Measurements from ENCODE around the gene YAP1.
"Not testable (repeated sequence)": the region's sequence is repeated elsewhere in the genome, so short reads cannot be mapped to it uniquely, and the experiment has no call there.

YAP1 gene

DNA sequence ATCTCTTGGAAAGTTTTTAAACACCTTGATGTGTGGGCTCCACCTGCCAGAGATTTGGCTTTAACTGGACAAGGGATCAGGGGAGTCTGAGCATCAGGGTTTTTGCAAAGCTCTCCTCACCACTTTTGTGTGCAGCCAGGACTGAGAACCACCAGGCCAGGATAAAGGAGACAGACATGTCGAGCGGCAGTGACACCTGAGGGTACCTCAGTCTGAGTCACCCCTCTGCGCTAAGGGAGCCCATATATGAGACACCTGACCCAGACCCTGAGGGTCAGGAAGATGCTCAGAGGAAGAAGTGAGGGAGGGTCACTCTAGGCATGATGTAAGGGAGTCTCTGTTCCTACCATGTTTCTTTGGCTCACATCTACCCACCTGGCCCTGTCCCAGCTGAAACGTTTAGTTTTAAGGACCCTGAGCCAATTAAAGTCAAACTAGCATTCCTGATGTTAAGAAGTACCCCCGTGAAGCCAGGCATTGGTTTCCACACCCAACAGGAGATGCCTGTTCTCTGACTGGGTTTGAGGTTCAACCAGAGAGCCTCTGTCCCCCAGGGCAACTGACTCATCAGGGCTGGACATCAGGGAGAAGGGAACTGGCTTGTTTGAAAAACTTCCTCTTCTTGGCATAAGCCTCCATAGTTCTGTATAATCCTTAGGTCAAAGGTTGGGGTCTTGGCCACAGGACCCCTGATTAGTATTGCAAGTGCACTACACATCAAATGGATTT lies 134.6 kb downstream of the YAP1 start:
- DNase-seq, result no peak

DNA sequence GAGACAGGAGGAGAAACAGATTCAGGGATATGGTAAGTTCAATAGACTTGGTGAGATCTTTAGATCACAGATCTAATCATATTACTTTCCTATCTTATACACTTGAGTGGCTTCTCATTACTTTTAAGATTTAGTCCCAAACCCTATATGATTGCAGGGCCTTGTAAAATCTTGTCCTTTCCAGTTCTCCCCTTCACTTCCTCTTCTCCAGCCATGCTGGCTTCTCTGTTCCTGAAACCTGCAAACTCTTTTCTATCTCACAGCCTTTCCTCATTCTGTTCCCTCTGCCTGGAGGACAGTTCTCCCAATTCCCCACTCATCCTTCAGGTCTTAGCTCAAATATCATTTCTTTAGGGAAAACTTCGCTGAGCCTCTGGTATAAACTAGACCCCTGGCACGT lies 141.2 kb downstream of the YAP1 start:
- no peak for DNase-seq

DNA sequence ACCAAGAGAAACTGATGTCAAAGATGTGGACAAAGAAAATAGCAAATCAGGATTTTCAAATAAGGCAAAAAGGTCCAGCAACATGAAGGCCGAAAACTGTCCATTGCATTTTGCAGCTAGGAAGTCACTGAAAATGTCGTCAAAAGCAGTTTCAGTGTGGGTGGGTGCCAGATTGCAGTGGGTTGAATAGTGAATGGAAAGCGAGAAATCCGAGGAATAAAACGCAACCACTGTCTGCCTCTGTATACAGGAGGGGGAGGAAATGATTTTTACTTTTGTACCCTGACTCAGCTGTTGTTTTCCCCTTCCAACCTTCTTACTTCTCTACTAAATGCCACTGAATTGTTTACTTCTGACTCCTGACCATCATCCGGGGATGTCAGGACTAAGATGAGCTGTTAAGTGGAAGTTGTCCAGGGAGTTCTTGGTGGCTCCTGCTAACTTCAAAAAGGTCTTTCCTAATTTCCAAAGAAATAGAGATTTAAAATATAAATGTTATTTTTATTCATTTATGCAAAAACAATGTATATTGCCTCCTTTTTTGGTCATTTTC lies 142.2 kb downstream of the YAP1 start:
- no peak for DNase-seq

DNA sequence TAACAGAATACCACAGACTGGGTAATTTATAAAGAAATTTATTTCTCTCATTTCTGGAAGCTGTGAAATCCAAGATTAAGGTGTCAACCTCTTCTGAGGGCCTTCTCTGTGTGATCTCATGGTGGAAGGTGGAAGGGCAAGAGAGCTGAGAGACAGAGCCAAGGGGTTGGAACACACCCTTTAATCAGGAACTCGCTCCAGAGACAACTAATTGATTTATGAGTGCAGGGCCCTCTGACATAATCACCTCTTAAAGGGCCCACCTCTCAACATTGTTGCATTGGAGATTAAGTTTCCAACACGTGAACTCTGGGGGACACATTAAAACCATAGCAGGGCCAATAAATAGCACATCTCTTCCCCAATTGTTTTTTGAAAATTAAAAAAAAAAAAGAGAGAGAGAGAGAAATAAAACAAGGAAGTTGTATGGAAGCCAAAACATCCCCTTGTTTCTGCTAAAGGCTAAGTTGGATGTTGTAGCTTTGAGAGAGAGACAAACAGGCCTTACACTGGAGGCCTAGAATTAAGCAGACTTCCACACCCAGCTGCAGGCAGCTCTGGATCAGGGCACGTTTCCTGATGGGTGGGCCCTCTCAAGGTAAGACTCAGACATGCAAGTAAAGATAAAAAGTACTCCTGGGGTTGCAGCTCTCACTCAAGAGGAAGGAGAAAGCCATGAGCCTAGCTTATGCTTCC lies 142.9 kb downstream of the YAP1 start:
- no peak for DNase-seq

DNA sequence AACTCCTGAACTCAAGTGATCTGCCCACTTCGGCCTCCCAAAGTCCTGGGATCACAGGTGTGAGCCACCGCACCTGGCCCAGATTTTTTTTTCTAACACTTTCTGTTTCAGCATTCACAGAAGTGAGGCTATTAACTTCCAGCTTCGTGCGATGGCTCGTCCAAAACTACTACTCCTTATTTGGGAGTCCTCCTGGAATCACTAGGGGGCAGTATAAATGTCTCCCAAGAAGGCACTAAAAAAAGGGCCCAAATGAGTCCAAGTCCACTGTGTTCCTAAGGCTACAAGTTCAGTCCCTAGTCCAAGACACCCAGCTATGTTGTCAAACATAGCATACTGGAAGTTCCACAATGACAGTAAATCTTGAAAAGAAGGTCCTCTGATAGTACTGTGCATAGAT lies 143.8 kb downstream of the YAP1 start:
- no peak for DNase-seq

DNA sequence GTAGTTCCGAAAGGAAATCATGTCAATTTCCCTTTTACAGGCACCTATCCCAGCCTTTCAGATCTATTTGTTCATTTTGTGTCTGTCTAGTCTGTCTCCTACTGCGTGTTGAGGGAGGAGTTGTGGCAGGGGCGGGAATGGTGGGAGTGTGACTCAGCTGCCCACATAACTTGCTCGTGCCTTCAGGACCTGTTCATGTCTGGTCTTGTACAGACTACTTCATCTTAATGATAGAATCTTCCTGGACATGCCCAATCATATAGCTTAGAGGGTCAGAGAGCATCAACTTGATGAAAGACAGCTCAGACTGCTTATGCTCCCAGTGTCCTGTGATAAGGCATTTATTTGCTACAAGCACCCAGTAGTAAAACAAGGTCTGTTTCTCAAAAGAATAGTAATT lies 146.0 kb downstream of the YAP1 start:
- DNase-seq, result no peak

DNA sequence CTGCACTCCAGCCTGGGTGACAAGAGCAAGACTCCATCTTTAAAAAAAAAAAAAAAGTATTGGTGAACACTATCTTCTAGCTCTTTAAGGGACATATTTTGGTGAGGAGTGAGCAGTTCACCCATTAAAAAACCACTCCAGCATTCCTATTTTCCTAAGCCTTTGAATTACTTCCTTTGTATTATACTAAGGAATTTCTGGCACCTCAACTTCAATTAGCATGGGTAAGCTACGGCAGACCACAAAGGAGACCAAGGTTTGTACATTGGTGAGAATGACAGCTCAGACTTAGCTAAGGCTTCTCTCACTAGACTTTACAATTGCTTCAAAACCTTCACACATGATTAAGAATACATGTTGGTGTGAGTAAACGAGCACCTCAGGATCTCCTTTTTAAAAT lies 150.0 kb downstream of the YAP1 start:
- DNase-seq, result no peak

DNA sequence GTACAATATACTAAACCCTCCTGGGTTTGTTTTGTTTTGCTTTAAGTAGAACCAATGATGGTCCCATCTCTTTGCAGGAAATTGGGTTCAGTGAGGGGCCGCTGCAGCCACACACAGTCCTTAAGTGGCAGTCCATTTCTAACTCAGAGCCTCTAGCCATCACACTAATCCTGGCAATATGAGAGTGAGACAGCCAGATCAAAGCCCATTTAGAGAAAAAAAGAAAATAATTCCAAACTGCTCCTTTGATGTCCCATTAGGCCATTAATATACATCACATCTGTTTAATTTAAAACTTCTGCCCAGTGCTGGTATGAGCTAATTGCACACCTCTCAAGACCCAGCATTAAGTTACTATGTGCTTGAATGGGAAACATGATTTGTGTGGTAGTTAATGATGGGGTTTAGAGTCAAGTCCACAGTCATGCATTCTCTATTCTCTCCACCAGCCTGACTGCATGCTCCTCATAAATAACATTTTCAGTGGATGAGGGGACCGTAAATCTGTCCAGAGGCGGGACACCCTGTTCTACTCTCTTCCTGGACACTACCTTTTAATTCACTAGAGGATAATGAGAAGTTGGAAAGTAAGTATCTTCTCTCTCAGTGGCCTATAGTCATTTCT lies 153.2 kb downstream of the YAP1 start:
- no peak for DNase-seq

DNA sequence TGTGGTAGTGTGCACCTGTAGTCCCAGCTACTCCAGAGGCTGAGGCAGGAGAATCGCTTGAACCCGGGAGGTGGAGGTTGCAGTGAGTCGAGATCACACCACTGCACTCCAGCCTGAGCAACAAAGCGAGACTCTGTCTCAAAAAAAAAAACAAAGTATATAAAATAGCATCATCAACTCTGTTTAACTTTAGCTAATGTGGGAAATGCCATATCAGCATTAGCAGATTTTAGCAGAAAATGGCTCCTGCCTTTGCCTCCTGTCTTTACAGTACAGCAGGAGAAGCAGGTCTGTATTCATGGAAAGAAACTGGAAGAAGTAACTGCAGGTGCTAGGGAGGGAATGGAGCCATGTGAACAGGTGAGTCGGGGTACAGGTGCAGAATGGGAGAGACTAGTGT lies 154.5 kb downstream of the YAP1 start:
- not testable (repeated sequence) for DNase-seq

DNA sequence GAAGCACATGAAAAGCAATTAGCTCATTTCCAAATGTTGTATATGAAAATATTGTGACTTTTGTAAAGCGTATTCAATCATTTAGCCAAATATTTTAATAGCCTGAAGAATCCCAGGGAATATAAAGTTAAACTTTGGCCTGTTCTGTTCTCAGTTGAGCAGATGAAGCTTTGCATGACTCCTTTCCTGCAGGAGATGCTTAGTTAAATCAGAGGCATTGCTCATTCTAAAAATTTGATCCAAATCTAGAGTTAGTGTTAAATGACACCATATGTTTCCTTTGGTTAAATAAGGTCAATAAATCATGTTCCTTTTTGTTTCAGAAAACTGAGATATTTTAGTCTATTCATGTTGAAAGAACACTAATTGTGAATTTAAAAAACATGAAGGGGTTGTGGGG lies 155.9 kb downstream of the YAP1 start:
- no peak for DNase-seq

DNA sequence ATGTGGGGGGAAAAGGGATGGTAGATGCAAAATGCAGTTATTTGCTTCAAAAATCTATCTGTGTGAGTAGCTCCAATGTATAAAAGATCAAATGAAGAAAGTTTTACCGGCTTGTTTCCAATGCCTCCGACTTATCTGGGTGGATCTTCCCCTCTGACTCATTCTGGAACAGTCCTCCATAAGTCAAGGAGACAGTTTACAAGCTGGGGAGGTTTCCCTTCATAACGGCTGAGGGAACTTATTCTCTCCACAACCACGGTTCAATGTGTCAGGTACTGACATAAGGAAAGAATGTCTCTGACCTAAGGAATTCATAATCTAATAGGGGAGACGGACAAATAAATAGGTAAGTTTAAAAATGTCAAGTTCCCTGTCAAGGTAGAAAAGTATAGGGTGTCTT lies 157.4 kb downstream of the YAP1 start:
- no peak for DNase-seq

DNA sequence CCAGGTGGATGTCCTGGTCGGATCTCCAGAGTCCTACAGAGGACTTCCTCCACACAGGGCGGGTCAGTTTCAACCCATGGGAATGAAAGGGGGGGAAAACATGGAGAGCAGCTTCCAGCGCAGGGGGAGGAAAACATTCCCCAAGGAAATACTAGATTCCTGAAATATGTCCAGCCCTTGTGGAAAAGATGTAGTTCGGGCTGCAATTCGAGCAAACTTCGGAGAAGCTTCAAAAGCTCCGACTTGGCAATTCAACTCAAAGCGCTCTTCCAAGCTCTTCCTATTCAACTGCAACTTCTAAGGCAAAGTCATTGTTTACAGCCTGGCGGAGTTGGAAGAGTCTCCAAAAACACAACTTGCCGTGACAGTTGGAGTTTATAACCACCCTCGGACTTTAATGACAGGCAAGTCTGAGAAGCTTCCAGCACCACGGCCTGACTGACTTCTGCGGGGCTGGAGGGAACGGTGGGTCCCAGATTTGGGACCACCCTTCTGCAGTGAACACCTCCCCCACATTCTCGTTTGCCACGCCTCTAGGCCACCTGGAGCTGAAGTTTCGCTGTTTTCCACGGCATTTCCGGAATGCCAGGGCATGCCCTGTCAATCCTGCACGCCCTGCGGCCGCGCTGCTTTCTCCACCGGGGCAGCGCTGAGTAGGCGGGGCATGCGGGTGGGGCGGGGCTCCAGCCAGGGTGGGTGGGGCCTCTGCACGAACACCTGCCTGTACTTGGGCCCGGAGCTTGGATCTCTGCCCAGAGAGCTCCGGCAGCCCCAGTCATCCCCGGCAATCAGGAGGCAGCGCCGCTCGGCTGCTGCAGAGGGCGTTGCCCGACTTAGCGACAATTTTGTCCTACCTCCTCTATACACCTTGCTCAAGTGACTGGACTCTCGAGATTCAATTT lies 158.1 kb downstream of the YAP1 start:
- DNase-seq, result no peak

DNA sequence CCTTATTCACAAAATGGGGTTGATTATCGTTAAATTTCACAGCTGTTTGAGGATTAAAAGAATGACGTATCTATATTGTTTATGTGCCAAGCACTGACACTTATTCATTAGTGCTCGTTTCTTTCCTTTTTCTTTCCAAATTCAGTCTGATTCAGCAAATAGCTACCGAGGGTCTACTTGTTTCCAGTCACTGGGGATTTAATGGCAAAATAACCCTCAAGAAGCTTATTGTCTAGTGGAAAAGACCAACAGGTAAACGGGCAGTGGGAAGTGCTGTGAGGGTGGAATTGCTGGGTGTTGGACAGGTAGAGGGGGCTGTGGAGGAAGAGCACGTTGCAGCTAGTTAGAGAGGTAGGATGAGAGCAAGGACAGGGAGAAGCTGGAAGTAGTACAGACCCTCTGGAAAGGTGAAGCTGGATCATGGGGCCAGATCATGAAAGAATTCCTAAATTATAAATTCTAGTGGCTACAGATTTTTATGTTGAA lies 158.8 kb downstream of the YAP1 start:
- no peak for DNase-seq

DNA sequence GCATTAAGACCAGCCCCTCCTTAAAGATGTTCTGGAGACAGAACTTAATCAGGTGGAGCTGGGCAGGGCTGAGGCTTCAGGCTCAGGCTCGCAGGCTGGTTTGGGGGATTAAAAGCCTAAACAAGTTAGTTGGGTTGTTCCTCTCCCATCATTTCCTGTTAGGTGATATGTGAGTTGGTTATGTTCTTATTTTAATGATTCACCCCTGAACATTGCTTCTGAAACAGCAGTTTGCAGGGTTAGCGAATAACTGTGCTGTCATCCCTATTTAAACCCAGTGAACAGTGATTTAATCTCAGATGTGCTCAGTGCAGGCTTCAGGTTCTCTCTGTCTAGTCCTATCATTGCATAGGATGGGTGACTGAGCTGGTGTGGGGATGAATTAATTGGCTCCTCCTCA lies 159.7 kb downstream of the YAP1 start:
- DNase-seq, result no peak

DNA sequence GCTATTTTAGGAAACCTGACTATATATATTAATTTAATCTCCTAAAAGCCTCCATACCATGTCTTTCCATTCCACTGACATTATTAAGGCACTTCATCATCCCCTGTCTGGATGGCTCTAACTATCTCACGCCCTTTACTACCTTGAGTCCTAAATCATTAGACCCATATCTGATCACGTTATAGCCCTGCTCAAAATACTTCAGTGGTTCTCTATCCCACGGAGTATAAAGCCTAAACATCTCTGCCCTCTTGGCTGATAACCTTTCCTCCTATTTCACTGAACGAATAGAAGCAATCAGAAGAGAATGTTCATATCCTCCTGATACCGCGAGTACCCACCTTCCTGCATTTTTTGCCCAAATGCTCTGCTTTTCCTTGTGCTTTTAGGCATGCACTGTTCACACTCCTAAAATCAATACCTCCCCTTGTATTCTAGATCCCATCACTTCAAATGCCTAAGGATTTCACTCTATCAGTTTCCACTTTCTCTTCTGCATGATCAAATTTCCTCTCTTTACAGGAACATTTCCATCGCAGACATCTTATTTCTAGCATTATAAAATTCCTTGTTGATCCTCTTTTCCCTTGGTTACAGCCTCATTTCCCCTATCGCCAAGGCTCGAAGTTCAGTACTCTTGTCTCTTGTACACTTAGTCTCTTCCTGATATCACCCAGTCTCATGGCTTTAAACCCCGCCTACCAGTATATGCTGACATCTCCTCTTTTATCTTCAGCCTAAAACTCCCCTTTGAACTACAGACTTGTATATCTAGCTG lies 162.0 kb downstream of the YAP1 start:
- DNase-seq, result no peak

DNA sequence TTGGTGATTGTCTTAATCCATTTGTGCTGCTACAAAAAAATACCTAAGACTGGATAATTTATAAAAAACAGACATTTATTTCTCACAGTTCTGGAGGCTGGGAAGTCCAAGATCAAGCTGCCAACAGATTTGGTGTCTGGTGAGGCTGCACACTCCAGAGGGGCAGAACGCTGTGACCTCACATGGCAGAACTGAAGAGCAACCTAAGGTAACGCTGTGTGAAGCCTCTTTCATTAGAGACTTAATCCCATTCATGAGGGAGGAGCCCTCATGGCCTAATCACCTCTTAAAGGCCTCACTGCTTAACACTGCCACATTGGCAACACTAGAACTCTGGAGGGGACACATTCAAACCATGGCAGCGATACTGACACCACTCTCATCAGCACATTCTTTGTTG lies 164.4 kb downstream of the YAP1 start:
- no peak for DNase-seq

DNA sequence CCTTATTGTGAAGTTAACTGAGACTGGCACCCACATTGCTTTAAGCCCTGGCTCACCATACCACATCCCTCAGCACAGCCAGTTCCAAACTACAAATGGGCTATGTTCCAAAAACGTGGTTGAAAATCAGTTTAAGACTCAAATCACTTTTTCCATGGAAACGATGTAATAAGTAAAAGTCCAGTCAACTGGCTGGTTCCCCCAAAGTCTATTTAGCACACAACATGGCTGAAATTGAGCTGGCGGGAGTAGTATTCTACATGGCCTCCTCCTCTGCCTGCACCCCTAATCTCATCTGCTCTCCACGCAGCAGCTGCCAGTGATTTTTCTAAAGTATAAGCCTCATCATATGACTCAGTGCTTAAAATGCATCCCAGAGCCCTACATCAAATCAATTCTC lies 166.1 kb downstream of the YAP1 start:
- DNase-seq, result no peak

DNA sequence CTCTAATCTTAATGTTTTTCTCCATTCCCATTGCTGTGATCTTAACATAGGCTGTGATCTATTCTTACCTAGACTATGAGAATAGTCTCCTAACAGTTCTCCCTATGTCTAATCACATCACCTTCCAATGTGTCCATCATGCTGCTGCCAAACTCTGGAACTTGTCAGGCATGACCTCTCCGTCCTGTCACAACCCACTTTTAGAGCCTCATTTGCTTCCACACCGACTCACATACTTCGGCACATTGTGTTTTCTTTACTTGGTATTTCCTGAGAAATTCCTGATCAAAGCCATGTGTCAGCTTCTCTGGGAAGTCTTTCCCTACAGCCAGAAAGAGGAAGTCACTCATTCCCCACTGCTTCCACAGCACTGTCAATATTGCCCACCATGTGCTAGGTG lies 166.5 kb downstream of the YAP1 start:
- no peak for DNase-seq

DNA sequence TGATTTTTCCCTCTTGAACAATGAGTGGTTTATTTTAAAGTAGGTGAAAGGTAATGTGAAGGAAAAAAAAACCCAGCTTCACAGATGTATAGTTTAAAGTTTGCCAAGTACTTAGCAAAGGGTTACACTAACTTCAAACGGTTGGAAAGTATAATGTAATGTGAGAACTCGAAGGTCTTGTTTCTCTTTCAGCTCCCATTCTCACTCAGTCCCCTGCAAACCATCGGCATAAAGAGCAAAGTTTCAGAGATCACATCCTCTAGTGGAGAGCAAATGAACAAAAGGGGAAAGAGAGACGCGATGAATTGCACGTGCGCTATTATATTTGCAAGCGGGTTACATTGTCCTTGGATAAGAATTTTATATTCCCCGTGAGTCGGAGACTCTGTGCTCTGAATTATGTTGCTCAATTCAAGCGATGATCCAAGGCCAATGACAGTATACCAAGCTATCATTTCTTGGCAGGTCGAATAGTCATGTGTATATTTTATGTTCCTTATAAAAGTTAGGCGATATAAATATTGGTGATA lies 169.5 kb downstream of the YAP1 start:
- no peak for DNase-seq

DNA sequence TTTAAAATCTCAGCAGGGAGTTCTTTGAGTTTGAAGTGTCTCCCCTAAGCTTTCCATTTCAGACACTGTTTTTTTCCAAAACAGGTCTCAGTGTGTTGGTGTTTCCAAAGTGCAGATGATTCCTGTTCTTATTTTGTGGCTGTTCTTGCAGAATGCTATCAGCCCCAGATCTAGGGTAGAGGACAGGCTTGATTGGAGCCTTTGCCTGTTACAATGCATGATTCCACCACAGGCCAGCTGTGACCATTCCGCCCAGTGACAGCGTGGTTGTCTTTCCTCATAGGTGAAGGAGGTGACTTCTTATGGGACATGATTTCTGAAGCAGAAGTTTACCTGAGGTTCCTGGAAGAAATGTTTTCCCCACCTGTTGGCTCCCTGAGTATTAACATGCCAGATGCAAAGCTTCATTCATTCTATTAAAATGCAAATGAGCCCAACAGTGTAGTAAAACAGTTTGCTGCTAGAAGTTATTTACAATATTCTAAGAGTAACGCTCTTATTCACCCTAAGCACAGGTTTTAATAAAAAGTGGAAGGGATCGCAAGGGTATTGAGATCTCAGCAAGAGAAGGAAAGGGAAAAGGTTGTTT lies 170.1 kb downstream of the YAP1 start:
- DNase-seq, result no peak
